Keratinocyte (primary cell): ENCODE data around the gene PTPA.

ENCODE experiments used
- CTCF ChIP-seq, 3 experiments: IDR thresholded peaks in 1 of 3; conservative IDR thresholded peaks in 1 of 3; optimal IDR thresholded peaks in 1 of 3; 2 replicates in 2 of 3; 3 replicates in 1 of 3; pipeline versions ENCODE3 to v1.5.1; 2011; ENCODE audit warnings: low read length in 3 of 3, mild to moderate bottlenecking in 3 of 3, moderate library complexity in 2 of 3, control low read depth in 1 of 3, inconsistent platforms in 1 of 3; ENCODE audit not compliant: insufficient read depth in 2 of 3; ENCODE audit errors: extremely low read depth in 1 of 3
- EZH2 ChIP-seq: IDR thresholded peaks from one replicate; pipeline ENCODE4 v1.6.1; 2012; ENCODE audit warnings: inconsistent platforms, mild to moderate bottlenecking, low read length, moderate library complexity

GRCh38 chr9:129094387-129095169 is 16.6 kb upstream of the PTPA start:
- TF ChIP-seq CTCF (optimal IDR thresholded peaks at IDR 0.05 in 1 of 3, IDR thresholded peaks at IDR 0.05 in 1 of 3, conservative IDR thresholded peaks at IDR 0.05 in 1 of 3; ENCODE audit: extremely low read depth in 1 of 3, insufficient read depth in 2 of 3, low read length in 3 of 3) = no peak
- no peak for TF ChIP-seq EZH2
